ENCODE measurements around the gene USP20. TPM values are rescaled to one million over a fixed set of nuclear protein-coding genes. Genes with fewer than 3 reads are reported as not detected.

USP20 gene
- total RNA-seq, 4 donors from 2014 or later = 23.9 to 61.8 (median 52.0) TPM

DNA sequence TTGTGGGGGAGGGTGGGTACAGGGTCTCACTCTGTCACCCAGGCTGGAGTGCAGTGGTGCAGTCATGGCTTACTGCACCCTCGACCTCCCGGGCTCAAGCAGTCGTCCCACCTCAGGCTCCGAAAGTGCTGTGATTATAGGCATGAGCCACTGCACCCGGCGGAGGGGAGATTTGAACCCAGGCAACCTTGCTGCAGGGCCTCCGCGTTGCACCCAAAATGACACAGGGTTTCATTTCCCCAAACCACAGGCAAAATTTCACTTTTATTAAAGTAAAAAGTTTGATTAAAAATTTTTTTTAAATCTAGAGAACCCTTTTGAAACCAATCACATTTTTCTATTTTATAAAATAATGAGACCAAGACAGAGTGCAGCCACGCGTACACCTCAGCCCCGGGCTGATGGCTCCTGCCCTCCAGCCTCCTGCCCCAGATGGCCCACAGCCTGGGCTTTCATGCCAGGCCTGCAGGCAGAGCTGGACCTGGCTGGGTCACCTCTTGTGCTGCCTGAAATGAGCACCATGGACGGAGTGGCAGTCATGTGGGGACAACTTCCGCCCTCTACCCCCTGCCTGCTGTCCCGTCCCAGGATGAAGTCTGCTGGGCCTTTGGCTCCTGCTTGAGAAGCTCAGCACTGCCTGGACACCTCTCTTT, 30.5 kb downstream of the USP20 start:
- peaks cover 29 to 38% of the 10 kb centered on the region in 2 donors for H3K36me3 ChIP-seq

DNA sequence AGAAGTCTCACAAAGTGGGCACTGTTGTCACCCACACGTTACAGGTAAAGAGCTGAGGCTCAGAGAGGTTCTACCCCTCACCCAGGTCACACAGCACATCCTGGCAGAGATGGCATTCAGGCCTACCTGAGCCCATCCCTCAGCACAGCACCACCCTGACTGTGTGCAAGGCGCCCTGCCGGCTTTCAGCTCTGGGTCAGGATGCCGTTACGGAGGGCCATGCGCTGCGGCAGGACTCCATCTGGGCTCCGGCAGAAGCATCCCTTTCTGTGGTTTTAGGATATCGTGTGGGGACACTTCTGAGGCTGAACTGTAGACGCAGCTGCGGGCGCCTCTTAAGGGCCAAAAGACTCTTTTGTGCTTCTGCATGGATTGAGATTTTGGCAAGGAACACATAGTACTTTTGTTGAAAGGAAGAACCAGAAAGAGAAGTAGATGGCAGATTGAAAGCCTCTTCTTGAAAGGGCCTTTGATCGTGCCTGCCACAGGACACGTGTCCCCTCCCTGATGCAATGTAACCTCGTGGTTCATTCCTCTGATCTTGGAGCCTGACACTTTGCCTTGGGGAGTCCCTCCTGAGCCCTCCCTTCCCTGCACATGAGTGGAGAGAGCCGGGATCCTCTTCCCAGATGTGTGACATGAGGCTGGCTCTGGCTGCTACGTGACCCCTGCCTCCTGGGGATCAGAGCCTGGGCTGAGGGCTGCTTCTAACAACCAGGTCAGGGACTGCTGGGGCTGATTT, 31.3 kb downstream of the USP20 start:
- Histone ChIP-seq H3K4me3 (replicated peaks in 1 of 3) (no peak overlapping the region), H3K27ac (no peak overlapping the region), H3K36me3 (peaks cover 21 to 30% of the 10 kb centered on the region in 2 donors), H3K4me1 (no peaks in the 10 kb centered on the region), H3K27me3 (no peaks in the 10 kb centered on the region), H3K9me3 (no peaks in the 10 kb centered on the region)
- intact Hi-C loops (cut with DNase I) = no loop called here
- 87 to 90% methylated on average over 17 of the region's 17 CpGs for WGBS, 2 donors
- DNase-seq = no peak
- TF ChIP-seq, protein P1, sequence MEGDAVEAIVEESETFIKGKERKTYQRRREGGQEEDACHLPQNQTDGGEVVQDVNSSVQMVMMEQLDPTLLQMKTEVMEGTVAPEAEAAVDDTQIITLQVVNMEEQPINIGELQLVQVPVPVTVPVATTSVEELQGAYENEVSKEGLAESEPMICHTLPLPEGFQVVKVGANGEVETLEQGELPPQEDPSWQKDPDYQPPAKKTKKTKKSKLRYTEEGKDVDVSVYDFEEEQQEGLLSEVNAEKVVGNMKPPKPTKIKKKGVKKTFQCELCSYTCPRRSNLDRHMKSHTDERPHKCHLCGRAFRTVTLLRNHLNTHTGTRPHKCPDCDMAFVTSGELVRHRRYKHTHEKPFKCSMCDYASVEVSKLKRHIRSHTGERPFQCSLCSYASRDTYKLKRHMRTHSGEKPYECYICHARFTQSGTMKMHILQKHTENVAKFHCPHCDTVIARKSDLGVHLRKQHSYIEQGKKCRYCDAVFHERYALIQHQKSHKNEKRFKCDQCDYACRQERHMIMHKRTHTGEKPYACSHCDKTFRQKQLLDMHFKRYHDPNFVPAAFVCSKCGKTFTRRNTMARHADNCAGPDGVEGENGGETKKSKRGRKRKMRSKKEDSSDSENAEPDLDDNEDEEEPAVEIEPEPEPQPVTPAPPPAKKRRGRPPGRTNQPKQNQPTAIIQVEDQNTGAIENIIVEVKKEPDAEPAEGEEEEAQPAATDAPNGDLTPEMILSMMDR (IDR thresholded peaks at IDR 0.05) = no peak
- no peak for TF ChIP-seq POLR2A (IDR thresholded peaks at IDR 0.05)

More for the DNA sequence above, 30.5 kb downstream of the USP20 start:
- no peaks in the 10 kb centered on the region for H3K9me3 ChIP-seq
- H3K4me1 ChIP-seq = no peaks in the 10 kb centered on the region
- DNase-seq = no peak
- H3K4me3 ChIP-seq (replicated peaks in 1 of 3) = no peak overlapping the region
- intact Hi-C loops (cut with DNase I) = no loop called here
- H3K27ac ChIP-seq = no peak overlapping the region
- TF ChIP-seq, protein P1 (IDR thresholded peaks at IDR 0.05) = no peak
- TF ChIP-seq POLR2A (IDR thresholded peaks at IDR 0.05) = no peak
- 79 to 80% methylated on average over 13 to 14 of the region's 14 CpGs for WGBS, 2 donors
- H3K27me3 ChIP-seq = no peaks in the 10 kb centered on the region

DNA sequence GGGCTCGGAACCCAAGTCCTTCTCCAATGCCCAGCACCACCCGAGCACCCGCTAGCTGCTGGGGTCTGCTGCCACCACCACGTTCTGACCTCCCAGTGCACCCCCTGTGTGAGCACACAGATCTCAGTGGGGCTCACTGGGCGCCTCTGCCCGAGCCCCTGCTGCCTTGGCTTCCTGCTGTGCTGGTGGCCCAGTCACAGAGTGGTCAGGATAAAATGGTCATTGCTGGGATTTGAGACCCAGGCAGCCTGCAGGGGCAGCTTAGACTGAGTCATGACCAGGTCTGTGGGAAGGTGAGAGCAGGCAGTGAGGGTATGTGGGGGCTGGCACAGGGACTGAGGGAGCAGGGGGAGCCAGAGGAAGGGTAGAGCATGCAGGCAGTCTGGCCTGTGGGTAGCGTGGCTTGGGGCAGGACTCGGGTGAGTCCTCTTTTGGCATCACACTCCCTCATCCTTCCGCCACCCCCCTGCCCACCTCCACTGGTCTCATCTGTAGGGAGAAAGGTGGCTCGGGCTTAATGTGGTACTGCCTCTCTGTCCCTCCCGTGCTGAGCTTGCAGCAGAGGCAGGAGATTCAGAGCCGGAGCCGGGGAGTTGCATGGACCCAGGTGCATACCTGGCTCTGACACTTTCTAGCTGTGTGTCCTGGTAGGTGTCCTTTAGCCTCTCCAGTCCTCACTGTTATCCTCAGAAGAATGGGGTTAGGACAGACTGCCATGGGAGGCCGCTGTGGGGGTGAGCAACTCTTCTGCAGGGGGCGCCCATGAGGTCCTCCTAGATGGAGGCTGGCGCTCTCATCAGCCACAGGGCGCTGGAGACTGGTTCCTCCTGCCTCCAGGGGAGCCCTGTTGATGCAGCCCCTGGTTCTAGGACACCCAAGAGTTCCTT, 32.1 kb downstream of the USP20 start:
- Histone ChIP-seq H3K36me3 (peaks cover 14 to 25% of the 10 kb centered on the region in 2 donors), H3K4me3 (replicated peaks in 1 of 3) (no peak overlapping the region), H3K4me1 (no peaks in the 10 kb centered on the region), H3K27me3 (no peaks in the 10 kb centered on the region), H3K9me3 (no peaks in the 10 kb centered on the region), H3K27ac (no peak overlapping the region)
- WGBS, 2 donors = 77 to 92% methylated on average over 14 to 17 of the region's 17 CpGs
- no peak for DNase-seq
- intact Hi-C loops (cut with DNase I) = no loop called here
- TF ChIP-seq POLR2A (IDR thresholded peaks at IDR 0.05) = no peak
- TF ChIP-seq, protein P1 (IDR thresholded peaks at IDR 0.05) = no peak

DNA sequence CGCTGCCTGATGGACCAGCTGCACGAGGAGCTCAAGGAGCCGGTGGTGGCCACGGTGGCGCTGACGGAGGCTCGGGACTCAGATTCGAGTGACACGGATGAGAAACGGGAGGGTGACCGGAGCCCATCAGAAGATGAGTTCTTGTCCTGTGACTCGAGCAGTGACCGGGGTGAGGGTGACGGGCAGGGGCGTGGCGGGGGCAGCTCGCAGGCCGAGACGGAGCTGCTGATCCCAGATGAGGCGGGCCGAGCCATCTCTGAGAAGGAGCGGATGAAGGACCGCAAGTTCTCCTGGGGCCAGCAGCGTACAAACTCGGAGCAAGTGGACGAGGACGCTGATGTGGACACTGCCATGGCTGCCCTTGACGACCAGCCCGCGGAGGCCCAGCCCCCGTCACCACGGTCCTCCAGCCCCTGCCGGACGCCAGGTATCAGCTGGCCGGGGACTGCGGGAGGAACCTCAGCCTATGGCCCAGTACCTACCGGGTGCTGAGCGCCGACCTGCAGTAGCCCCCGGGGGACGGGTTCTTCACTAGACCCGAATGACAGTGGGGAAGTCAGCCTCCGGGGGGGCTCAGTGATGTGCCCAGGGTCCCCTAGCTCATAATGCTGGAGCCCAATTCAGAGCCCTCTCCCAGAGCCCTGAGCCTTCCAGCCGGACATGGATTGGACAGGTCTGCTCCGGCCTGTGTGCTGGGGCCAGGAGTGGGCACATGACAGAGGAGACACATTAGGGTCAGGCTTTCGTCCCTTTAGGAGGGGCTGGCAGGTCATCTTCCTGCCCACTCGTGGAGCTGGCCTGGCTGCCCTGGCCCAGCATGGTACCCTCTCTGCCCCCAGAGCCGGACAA, 33.0 kb downstream of the USP20 start:
- no peak for TF ChIP-seq POLR2A (IDR thresholded peaks at IDR 0.05)
- TF ChIP-seq, protein P1 (IDR thresholded peaks at IDR 0.05) = no peak
- intact Hi-C loops (cut with DNase I) = no loop called here
- Histone ChIP-seq H3K4me1 (no peaks in the 10 kb centered on the region), H3K36me3 (peaks cover 15 to 21% of the 10 kb centered on the region in 2 donors), H3K9me3 (no peaks in the 10 kb centered on the region), H3K27me3 (no peaks in the 10 kb centered on the region), H3K4me3 (replicated peaks in 1 of 3) (no peak overlapping the region), H3K27ac (no peak overlapping the region)
- no peak for DNase-seq
- WGBS, 2 donors = 94 to 96% methylated on average over 29 to 35 of the region's 48 CpGs

All from thyroid gland (tissue), 4 donors.